T-helper 9 cell (primary cell): ENCODE data around the gene RPL14.

ENCODE experiments used
- DNase-seq: peaks from one replicate; pipeline ENCODE4 v3.0.0-alpha.2; 2020

Gene RPL14

GRCh38 chr3:40463579-40463978 lies 6.4 kb downstream of the RPL14 start:
- no peak for DNase-seq

- DNase-seq: peak; percentile 19
Measured at GRCh38 chr3:40464339-40465110, 7.4 kb downstream of the RPL14 start.

GRCh38 chr3:40465111-40465407 lies 7.9 kb downstream of the RPL14 start:
- DNase-seq: no peak

- DNase-seq: no peak
Measured at GRCh38 chr3:40465456-40465855, 8.3 kb downstream of the RPL14 start.

- DNase-seq: no peak
Measured at GRCh38 chr3:40468018-40468417, 10.9 kb downstream of the RPL14 start.

- no peak for DNase-seq
Measured at GRCh38 chr3:40470701-40471100, 13.6 kb downstream of the RPL14 start.

GRCh38 chr3:40476478-40477470 lies 19.6 kb downstream of the RPL14 start, which contains the start of gene ZNF619:
Gene ZNF619, plus strand, starts transcription at chr3:40477122. Its CDS starts 858 bp downstream, at chr3:40477980.
- DNase-seq: peak; percentile 41

- no peak for DNase-seq
Measured at GRCh38 chr3:40477666-40478065, 20.5 kb downstream of the RPL14 start.

GRCh38 chr3:40487172-40487571 lies 30.0 kb downstream of the RPL14 start:
- no peak for DNase-seq

GRCh38 chr3:40490916-40491315 lies 33.8 kb downstream of the RPL14 start:
- DNase-seq: no peak

- DNase-seq: no peak
Measured at GRCh38 chr3:40494698-40495097, 37.6 kb downstream of the RPL14 start.

GRCh38 chr3:40497288-40497687 lies 40.1 kb downstream of the RPL14 start:
- no peak for DNase-seq

- DNase-seq: no peak
Measured at GRCh38 chr3:40499952-40500351, 42.8 kb downstream of the RPL14 start.

GRCh38 chr3:40502034-40502433 lies 44.9 kb downstream of the RPL14 start:
- no peak for DNase-seq

- no peak for DNase-seq
Measured at GRCh38 chr3:40504636-40505430, 47.7 kb downstream of the RPL14 start.

GRCh38 chr3:40505599-40506462 lies 48.7 kb downstream of the RPL14 start, which contains the start of gene ZNF620:
Gene ZNF620, plus strand, starts transcription at chr3:40506039. Its CDS starts 314 bp downstream, at chr3:40506353.
- DNase-seq: peak; percentile 13

GRCh38 chr3:40511031-40511718 lies 54.0 kb downstream of the RPL14 start:
- no peak for DNase-seq

- DNase-seq: no peak
Measured at GRCh38 chr3:40516201-40516600, 59.1 kb downstream of the RPL14 start.

GRCh38 chr3:40518067-40518466 lies 60.9 kb downstream of the RPL14 start:
- no peak for DNase-seq
